Endothelial cell of umbilical vein (primary cell): ENCODE data around the gene MRGPRF. TPM values are rescaled to one million over a fixed set of nuclear protein-coding genes. Genes with fewer than 3 reads are reported as not detected.

Source experiments
- BruUV-seq: library from RNA; stranded (reverse); fragments of 400-500 nt; replicated peaks from 2 replicates; lab custom pipeline; 2021; lab: Mats Ljungman, UMichigan
- CTCF ChIA-PET: fragments of 300-600, 350-600 bp; sonication (Branson Sonifier 250); formaldehyde crosslinking; loops from one replicate; lab custom pipeline; 2021; ENCODE audit warnings: antibody characterized with exemption, inconsistent platforms; lab: Charles Lee
- POLR2A ChIA-PET: fragments of 300-600, 350-600 bp; sonication (Branson Sonifier 250); formaldehyde crosslinking; loops from one replicate; lab custom pipeline; 2021; ENCODE audit warnings: antibody characterized with exemption, inconsistent platforms; lab: Charles Lee
- DNase-seq: peaks from one replicate; pipeline ENCODE4 v3.0.0-alpha.2; 2011; ENCODE audit warnings: low read depth, low spot score
- FAIRE-seq: peaks from 2 replicates; lab custom pipeline; 2011; peaks lifted over from hg19 to GRCh38; lab: Jason Lieb, UNC
- H2AFZ ChIP-seq: 2 replicates; pipeline ENCODE4 v1.6.0; 2012; ENCODE audit warnings: low read depth, low read length, control low read depth, inconsistent platforms
- H3K27ac ChIP-seq: 2 replicates; pipeline ENCODE4 v1.5.1; 2011; ENCODE audit warnings: low read depth, mild to moderate bottlenecking, control low read depth, low read length, moderate library complexity; ENCODE audit not compliant: insufficient read depth
- H3K27me3 ChIP-seq, 2 experiments: 2 replicates each; pipeline versions ENCODE4 v1.6.0 to v1.6.1; 2011; ENCODE audit warnings: low read length in 2 of 2, mixed read lengths in 1 of 2; ENCODE audit not compliant: control insufficient read depth in 2 of 2, insufficient read depth in 2 of 2
- H3K36me3 ChIP-seq, 2 experiments: 2 replicates in 1 of 2; 3 replicates in 1 of 2; pipeline ENCODE4 v1.5.1; 2011; ENCODE audit warnings: low read length in 2 of 2, mild to moderate bottlenecking in 1 of 2, moderate library complexity in 1 of 2; ENCODE audit not compliant: control insufficient read depth in 2 of 2, insufficient read depth in 2 of 2; ENCODE audit errors: extremely low read depth in 1 of 2
- H3K4me1 ChIP-seq: 3 replicates; pipeline ENCODE4 v1.5.1; 2011; ENCODE audit warnings: mild to moderate bottlenecking, low read length; ENCODE audit not compliant: control insufficient read depth, insufficient read depth; ENCODE audit errors: extremely low read depth
- H3K4me2 ChIP-seq: 2 replicates; pipeline ENCODE4 v1.6.1; 2011; ENCODE audit warnings: low read length, control low read depth, mixed read lengths; ENCODE audit not compliant: insufficient read depth
- H3K4me3 ChIP-seq, 3 experiments: fragments of 200-600 bp in 1 of 3; sonication (generic), shearing (Covaris generic) in 1 of 3; replicated peaks in 1 of 3; 2 replicates each; pipeline ENCODE4 v1.5.1; 2011 to 2016; ENCODE audit warnings: control low read depth in 3 of 3, low read length in 3 of 3, mild to moderate bottlenecking in 2 of 3, inconsistent platforms in 1 of 3, low read depth in 1 of 3, moderate library complexity in 1 of 3; ENCODE audit not compliant: insufficient read depth in 1 of 3
- H3K79me2 ChIP-seq: 2 replicates; pipeline ENCODE4 v1.6.0; 2012; ENCODE audit warnings: low read length, inconsistent platforms; ENCODE audit not compliant: control insufficient read depth, insufficient read depth
- H3K9ac ChIP-seq: replicated peaks from 2 replicates; pipeline ENCODE3; 2011; ENCODE audit warnings: low read length, control low read depth; ENCODE audit not compliant: insufficient read depth; ENCODE audit errors: extremely low read depth
- H3K9me1 ChIP-seq: replicated peaks from 3 replicates; pipeline ENCODE4 v1.6.0; 2011; ENCODE audit warnings: mild to moderate bottlenecking, low read length; ENCODE audit not compliant: control insufficient read depth, insufficient read depth; ENCODE audit errors: extremely low read depth
- H3K9me3 ChIP-seq: replicated peaks from 2 replicates; pipeline ENCODE4 v1.5.1; 2012; ENCODE audit warnings: low read length, inconsistent platforms; ENCODE audit not compliant: control insufficient read depth, insufficient read depth
- H4K20me1 ChIP-seq: replicated peaks from 2 replicates; pipeline ENCODE3; 2011; ENCODE audit warnings: mild to moderate bottlenecking, low read length; ENCODE audit not compliant: control insufficient read depth, insufficient read depth; ENCODE audit errors: extremely low read depth
- EZH2 ChIP-seq: IDR thresholded peaks from 2 replicates; pipeline ENCODE4 v1.6.1; 2012; ENCODE audit warnings: borderline replicate concordance, low read depth, mild to moderate bottlenecking, moderate library complexity, low read length, inconsistent platforms; ENCODE audit not compliant: severe bottlenecking
- FOS ChIP-seq: IDR thresholded peaks from 2 replicates; pipeline ENCODE4 v1.6.1; 2011; ENCODE audit warnings: mild to moderate bottlenecking, low read length, moderate library complexity, borderline replicate concordance; ENCODE audit not compliant: insufficient read depth
- GATA2 ChIP-seq: IDR thresholded peaks from 2 replicates; pipeline ENCODE4 v1.7.0; 2011; ENCODE audit warnings: low read depth, mild to moderate bottlenecking, moderate library complexity, mixed read lengths, low read length; ENCODE audit not compliant: insufficient read length, insufficient read depth
- JUN ChIP-seq: IDR thresholded peaks from 2 replicates; pipeline ENCODE4 v1.6.1; 2011; ENCODE audit warnings: borderline replicate concordance, low read depth; ENCODE audit not compliant: insufficient read length, insufficient read depth
- MYC ChIP-seq: IDR thresholded peaks from one replicate; pipeline ENCODE4 v1.6.1; 2011; ENCODE audit warnings: mild to moderate bottlenecking, low read depth, low read length
- POLR2A ChIP-seq: IDR thresholded peaks from 2 replicates; pipeline ENCODE4 v1.6.1; 2012; ENCODE audit warnings: low read depth, mild to moderate bottlenecking, control low read depth, low read length
- POLR2AphosphoS5 ChIP-seq: IDR thresholded peaks from 2 replicates; pipeline ENCODE4 v1.6.1; 2012; ENCODE audit warnings: low read depth, mild to moderate bottlenecking, control low read depth, low read length, moderate library complexity; ENCODE audit not compliant: insufficient read depth
- dilution Hi-C: fragments of 300-500 bp; cut with MboI; formaldehyde crosslinking; loops from one replicate; pipeline ENCODE4 v1.15.0; 2019; ENCODE audit warnings: low sequenced_read_pairs; ENCODE audit not compliant: extremely low pct_ligation_motif_present
- intact Hi-C: fragments of 100-400 bp; cut with micrococcal nuclease; formaldehyde crosslinking; loops from one replicate; pipeline ENCODE4 v1.10.0; 2022
- polyA plus RNA-seq, 4 experiments: library from polyadenylated mRNA; depleted of rRNA in 3 of 4; stranded (reverse) in 3 of 4; unstranded in 1 of 4; fragments of >200 nt; gene quantifications; 2 replicates each; pipeline versions ENCODE4 v1.2.1 to v1.2.3, GENCODE V29; 2011 to 2012; ENCODE audit warnings: missing spikeins in 1 of 4
- total RNA-seq: library from RNA; stranded (reverse); gene quantifications from 2 replicates; pipeline ENCODE4 v1.2.3, GENCODE V29; 2021
- TF ChIP-seq, protein P1 (sequence below), 2 donors: IDR thresholded peaks; 1 replicate in 1 of 2; 2 replicates in 1 of 2; pipeline ENCODE4 v1.5.1; 2011; ENCODE audit warnings: low read length in 2 of 2, mild to moderate bottlenecking in 2 of 2, moderate library complexity in 2 of 2, control low read depth in 1 of 2, inconsistent platforms in 1 of 2, low read depth in 1 of 2; ENCODE audit not compliant: insufficient read depth in 1 of 2; ENCODE audit errors: extremely low read depth in 1 of 2
- TF ChIP-seq, protein P2 (sequence below): IDR thresholded peaks from 2 replicates; pipeline ENCODE4 v1.6.1; 2011; ENCODE audit not compliant: insufficient read depth, insufficient read length

MRGPRF gene
- total and polyA plus RNA-seq, 2 donors (not counting 3 experiments of a cell fraction or from before 2014, with no cell fraction given): not detected

DNA sequence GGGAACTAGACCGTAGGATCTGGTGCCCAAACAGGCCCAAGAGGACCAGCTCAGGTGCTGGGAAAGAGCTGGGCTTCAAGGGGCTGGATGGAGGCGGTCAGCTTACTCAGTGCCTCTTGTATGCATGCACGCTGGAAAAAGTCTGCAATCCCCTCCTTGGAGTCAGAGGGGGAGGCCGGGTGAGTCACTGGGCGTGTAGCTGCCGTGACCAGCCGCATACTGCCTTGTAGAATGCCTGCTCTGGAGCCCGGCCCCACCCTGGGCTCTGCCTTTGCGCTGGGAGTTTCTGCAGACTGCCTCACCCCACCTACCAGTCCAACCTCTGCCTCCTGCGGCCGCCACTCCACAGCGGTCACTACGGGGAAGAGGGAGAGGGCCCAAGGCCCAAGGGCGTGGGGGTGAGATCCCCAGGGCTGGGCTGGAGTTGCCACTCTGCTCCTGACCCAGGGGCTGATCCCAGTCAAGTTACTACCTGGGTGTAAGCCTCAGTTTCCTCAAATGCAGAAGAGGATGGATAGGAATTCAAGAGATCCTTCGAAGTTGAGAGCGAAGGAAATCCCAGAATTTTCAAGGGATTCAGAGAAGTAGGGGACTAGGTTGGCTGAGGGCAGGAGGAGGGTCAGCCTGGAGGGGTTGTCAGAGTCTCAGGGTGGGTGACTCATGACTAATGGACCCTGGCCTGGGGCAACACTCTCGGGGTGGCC lies 4.2 kb downstream of the MRGPRF start:
- POLR2A ChIA-PET: no interaction called here
- no peak overlapping the region for H3K27ac ChIP-seq
- no TSS peak for BruUV-seq
- peaks cover 24 to 38% of the 10 kb centered on the region in 2 experiments for H3K27me3 ChIP-seq
- H3K4me1 ChIP-seq: no peaks in the 10 kb centered on the region
- CTCF ChIA-PET: no interaction called here
- no peaks in the 10 kb centered on the region for H3K9me1 ChIP-seq
- H3K36me3 ChIP-seq: no peaks in the 10 kb centered on the region
- FAIRE-seq (peak; percentile 63), DNase-seq (peak; percentile 51)
- H3K79me2 ChIP-seq: no peaks in the 10 kb centered on the region
- H2AFZ ChIP-seq: no peak overlapping the region
- no peaks in the 10 kb centered on the region for H4K20me1 ChIP-seq
- H3K4me2 ChIP-seq: no peak overlapping the region
- no peak overlapping the region for H3K9ac ChIP-seq
- intact Hi-C loops: no loop called here
- TF ChIP-seq, protein P1, sequence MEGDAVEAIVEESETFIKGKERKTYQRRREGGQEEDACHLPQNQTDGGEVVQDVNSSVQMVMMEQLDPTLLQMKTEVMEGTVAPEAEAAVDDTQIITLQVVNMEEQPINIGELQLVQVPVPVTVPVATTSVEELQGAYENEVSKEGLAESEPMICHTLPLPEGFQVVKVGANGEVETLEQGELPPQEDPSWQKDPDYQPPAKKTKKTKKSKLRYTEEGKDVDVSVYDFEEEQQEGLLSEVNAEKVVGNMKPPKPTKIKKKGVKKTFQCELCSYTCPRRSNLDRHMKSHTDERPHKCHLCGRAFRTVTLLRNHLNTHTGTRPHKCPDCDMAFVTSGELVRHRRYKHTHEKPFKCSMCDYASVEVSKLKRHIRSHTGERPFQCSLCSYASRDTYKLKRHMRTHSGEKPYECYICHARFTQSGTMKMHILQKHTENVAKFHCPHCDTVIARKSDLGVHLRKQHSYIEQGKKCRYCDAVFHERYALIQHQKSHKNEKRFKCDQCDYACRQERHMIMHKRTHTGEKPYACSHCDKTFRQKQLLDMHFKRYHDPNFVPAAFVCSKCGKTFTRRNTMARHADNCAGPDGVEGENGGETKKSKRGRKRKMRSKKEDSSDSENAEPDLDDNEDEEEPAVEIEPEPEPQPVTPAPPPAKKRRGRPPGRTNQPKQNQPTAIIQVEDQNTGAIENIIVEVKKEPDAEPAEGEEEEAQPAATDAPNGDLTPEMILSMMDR (IDR thresholded peaks at IDR 0.05; ENCODE audit: extremely low read depth in 1 of 2, insufficient read depth in 1 of 2, low read depth in 1 of 2, low read length in 2 of 2): no peak
- TF ChIP-seq FOS (no peak), POLR2A (no peak), EZH2 (no peak), GATA2 (no peak), MYC (no peak), JUN (no peak), POLR2AphosphoS5 (no peak)
- TF ChIP-seq, protein P2, sequence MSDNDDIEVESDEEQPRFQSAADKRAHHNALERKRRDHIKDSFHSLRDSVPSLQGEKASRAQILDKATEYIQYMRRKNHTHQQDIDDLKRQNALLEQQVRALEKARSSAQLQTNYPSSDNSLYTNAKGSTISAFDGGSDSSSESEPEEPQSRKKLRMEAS: no peak
- no peak overlapping the region for H3K4me3 ChIP-seq
- dilution Hi-C loops: no loop called here
- H3K9me3 ChIP-seq: no peaks in the 10 kb centered on the region
